ENCODE measurements around the gene FGFBP1.

The FGFBP1 gene

GRCh38 chr4:15938640-15939039 lies at the start of gene FGFBP1:
Gene FGFBP1, minus strand, starts transcription at chr4:15938740. Its CDS starts 2,108 bp downstream, at chr4:15936632.
- DNase-seq: no peak

- no peak for DNase-seq
Observed at GRCh38 chr4:15988222-15988621, 49.7 kb upstream of the FGFBP1 start.

GRCh38 chr4:15986907-15987306 lies 48.4 kb upstream of the FGFBP1 start:
- DNase-seq: no peak

GRCh38 chr4:15983610-15984009 lies 45.1 kb upstream of the FGFBP1 start:
- DNase-seq: no peak

GRCh38 chr4:15982842-15983524 lies 44.4 kb upstream of the FGFBP1 start:
- DNase-seq: no peak

GRCh38 chr4:15976456-15977447 lies 38.2 kb upstream of the FGFBP1 start:
- DNase-seq: no peak

GRCh38 chr4:15971068-15971801 lies 32.7 kb upstream of the FGFBP1 start:
- no peak for DNase-seq

GRCh38 chr4:15968551-15969300 lies 30.2 kb upstream of the FGFBP1 start:
- DNase-seq: no peak

GRCh38 chr4:15965325-15965724 lies 26.8 kb upstream of the FGFBP1 start:
- no peak for DNase-seq

GRCh38 chr4:15964159-15964558 lies 25.6 kb upstream of the FGFBP1 start:
- no peak for DNase-seq

- peak; percentile 61 for DNase-seq
Observed at GRCh38 chr4:15963576-15963975, 25.0 kb upstream of the FGFBP1 start.

GRCh38 chr4:15963001-15963451 lies 24.5 kb upstream of the FGFBP1 start, which contains the start of gene FGFBP2:
Gene FGFBP2, minus strand, starts transcription at chr4:15963175. Its CDS starts 46 bp downstream, at chr4:15963129.
- peak; percentile 65 for DNase-seq

- DNase-seq: no peak
Observed at GRCh38 chr4:15961781-15962510, 23.4 kb upstream of the FGFBP1 start.

GRCh38 chr4:15958562-15958961 lies 20.0 kb upstream of the FGFBP1 start:
- peak; percentile 19 for DNase-seq

- DNase-seq: peak; percentile 81
Observed at GRCh38 chr4:15956179-15956850, 17.8 kb upstream of the FGFBP1 start.

- DNase-seq: no peak
Observed at GRCh38 chr4:15955670-15956069, 17.1 kb upstream of the FGFBP1 start.

GRCh38 chr4:15953625-15954024 lies 15.1 kb upstream of the FGFBP1 start:
- DNase-seq: no peak

GRCh38 chr4:15951781-15952180 lies 13.2 kb upstream of the FGFBP1 start:
- no peak for DNase-seq

GRCh38 chr4:15948826-15949225 lies 10.3 kb upstream of the FGFBP1 start:
- DNase-seq: no peak

GRCh38 chr4:15947684-15948083 lies 9.1 kb upstream of the FGFBP1 start:
- no peak for DNase-seq

- DNase-seq: no peak
Observed at GRCh38 chr4:15945516-15945915, 7.0 kb upstream of the FGFBP1 start.
